K562 (cell line): Measurements from ENCODE around the gene AQR. TPM values are rescaled to one million over a fixed set of nuclear protein-coding genes. Genes with fewer than 3 reads are reported as not detected.

Source experiments
- ATAC-seq: fragments of 200-7000 bp; cut with Tn5 transposase; 3 replicates; pipeline ENCODE4 v1.9.1; 2020; ENCODE audit warnings: moderate library complexity
- BruUV-seq: library from RNA; stranded (reverse); fragments of 400-500 nt; replicated peaks from 2 replicates; lab custom pipeline; 2021; lab: Mats Ljungman, UMichigan
- CTCF ChIA-PET: fragments of 300-600 bp; formaldehyde crosslinking; extraction: SDS; loops from one replicate; lab custom pipeline; 2021; ENCODE audit warnings: low intra/inter-chr PET ratio; lab: Yijun Ruan, JAX
- POLR2A ChIA-PET: fragments of 300-600, 350-650 bp; sonication (Branson Sonifier 250); formaldehyde crosslinking; extraction: SDS; loops from one replicate; lab custom pipeline; 2021; ENCODE audit warnings: antibody characterized with exemption, inconsistent platforms; lab: Yijun Ruan, JAX
- DNase-seq, 4 experiments: peaks; one replicate each; pipeline versions ENCODE4 v3.0.0 to v3.0.0-alpha.2; 2011 to 2018; ENCODE audit warnings: low spot score in 3 of 4, mixed read lengths in 3 of 4; ENCODE audit errors: extremely low read depth in 1 of 4
- FAIRE-seq: peaks from 2 replicates; lab custom pipeline; 2011; peaks lifted over from hg19 to GRCh38; lab: Jason Lieb, UNC
- H2AFZ ChIP-seq: 2 replicates; pipeline ENCODE4 v1.6.0; 2011; ENCODE audit warnings: low read depth, low read length, control low read depth, inconsistent platforms
- H3K27ac ChIP-seq: fragments of 200-600 bp; 3 replicates; pipeline ENCODE4 v1.8.0; 2011; ENCODE audit warnings: low read depth, mild to moderate bottlenecking, control low read depth, inconsistent platforms, low read length, moderate library complexity, mixed read lengths; ENCODE audit errors: extremely low read depth
- H3K27me3 ChIP-seq, 2 experiments: fragments of 300-600 bp in 1 of 2; 2 replicates in 1 of 2; 3 replicates in 1 of 2; pipeline versions ENCODE4 v1.6.0 to v1.8.0; 2011; ENCODE audit warnings: inconsistent platforms in 2 of 2, low read length in 2 of 2, mild to moderate bottlenecking in 1 of 2, mixed read lengths in 1 of 2, moderate library complexity in 1 of 2; ENCODE audit not compliant: control insufficient read depth in 2 of 2, insufficient read depth in 2 of 2
- H3K36me3 ChIP-seq: fragments of 300-600 bp; 3 replicates; pipeline ENCODE4 v1.8.0; 2011; ENCODE audit warnings: mild to moderate bottlenecking, low read length, inconsistent platforms; ENCODE audit not compliant: control insufficient read depth, insufficient read depth
- H3K4me1 ChIP-seq, 2 experiments: fragments of 200-600 bp in 1 of 2; replicated peaks in 1 of 2; 2 replicates in 1 of 2; 3 replicates in 1 of 2; pipeline versions ENCODE4 v1.5.1 to v1.8.0; 2011; ENCODE audit warnings: inconsistent platforms in 2 of 2, low read length in 2 of 2, mild to moderate bottlenecking in 1 of 2, mixed read lengths in 1 of 2, moderate library complexity in 1 of 2; ENCODE audit not compliant: control insufficient read depth in 2 of 2, insufficient read depth in 2 of 2
- H3K4me2 ChIP-seq: 2 replicates; pipeline ENCODE4 v1.6.1; 2011; ENCODE audit warnings: low read length, control low read depth, inconsistent platforms, mixed read lengths; ENCODE audit not compliant: insufficient read depth
- H3K4me3 ChIP-seq: fragments of 200-600 bp; sonication (generic), shearing (Covaris generic); 2 replicates; pipeline ENCODE4 v1.5.1; 2016; ENCODE audit warnings: control low read depth, inconsistent platforms
- H3K79me2 ChIP-seq: fragments of 200-600 bp; 3 replicates; pipeline ENCODE4 v1.8.0; 2011; ENCODE audit warnings: low read length, inconsistent platforms; ENCODE audit not compliant: control insufficient read depth, insufficient read depth
- H3K9ac ChIP-seq, 2 experiments: 2 replicates each; pipeline versions ENCODE4 v1.6.0 to v1.6.1; 2011; ENCODE audit warnings: low read depth in 2 of 2, low read length in 2 of 2, control low read depth in 1 of 2, inconsistent platforms in 1 of 2, mild to moderate bottlenecking in 1 of 2, mixed read lengths in 1 of 2; ENCODE audit not compliant: insufficient read depth in 1 of 2
- H3K9me1 ChIP-seq: one replicate; pipeline ENCODE4 v1.6.0; 2011; ENCODE audit warnings: inconsistent platforms, mild to moderate bottlenecking, low read length, moderate library complexity; ENCODE audit not compliant: control insufficient read depth, insufficient read depth
- H3K9me3 ChIP-seq: replicated peaks from 2 replicates; pipeline ENCODE4 v1.5.1; 2011; ENCODE audit warnings: low read depth, low read length, inconsistent platforms; ENCODE audit not compliant: control insufficient read depth, insufficient read depth
- H4K20me1 ChIP-seq: replicated peaks from 2 replicates; pipeline ENCODE4 v1.6.1; 2011; ENCODE audit warnings: low read length, inconsistent platforms, mixed read lengths; ENCODE audit not compliant: control insufficient read depth, insufficient read depth
- CBX5 ChIP-seq: IDR thresholded peaks from 2 replicates; pipeline ENCODE4 v1.6.1; 2014; ENCODE audit warnings: low read depth, borderline replicate concordance
- IRF2 ChIP-seq: sonication (generic); formaldehyde crosslinking; IDR thresholded peaks from 2 replicates; pipeline ENCODE4 v1.8.1; 2022; ENCODE audit warnings: mild to moderate bottlenecking, missing genetic modification reagents
- NFE2L1 ChIP-seq: fragments of 450-650 bp; IDR thresholded peaks from 2 replicates; pipeline ENCODE4 v1.6.1; 2016; ENCODE audit warnings: missing genetic modification characterization, low read depth, mild to moderate bottlenecking, missing compliant biosample characterization, moderate library complexity, borderline replicate concordance
- PCBP2 ChIP-seq: fragments of 200-400 bp; formaldehyde crosslinking; IDR thresholded peaks from 2 replicates; pipeline ENCODE4 v1.6.1; 2018; ENCODE audit warnings: low read length, low read depth, mild to moderate bottlenecking, moderate library complexity; ENCODE audit not compliant: poor library complexity, severe bottlenecking
- POLR2B ChIP-seq: fragments of 450-650 bp; IDR thresholded peaks from 2 replicates; pipeline ENCODE4 v1.6.1; 2018; ENCODE audit warnings: low read depth; ENCODE audit not compliant: partially characterized antibody
- RBM14 ChIP-seq: fragments of 200-400 bp; formaldehyde crosslinking; IDR thresholded peaks from 2 replicates; pipeline ENCODE4 v1.6.1; 2018; ENCODE audit warnings: low read depth, mild to moderate bottlenecking, low read length, moderate library complexity, borderline replicate concordance; ENCODE audit not compliant: insufficient read depth
- RBM39 ChIP-seq: fragments of 200-400 bp; formaldehyde crosslinking; optimal IDR thresholded peaks from 2 replicates; pipeline ENCODE3; 2018; ENCODE audit warnings: low read depth, low read length
- RNF2 ChIP-seq: sonication (generic); IDR thresholded peaks from 2 replicates; pipeline ENCODE4 v1.6.1; 2016
- SMAD3 ChIP-seq: fragments of 450-650 bp; formaldehyde crosslinking; conservative IDR thresholded peaks from 2 replicates; pipeline ENCODE4 v1.4.0; 2020; ENCODE audit warnings: mild to moderate bottlenecking
- SMARCC2 ChIP-seq: fragments of 450-650 bp; IDR thresholded peaks from 2 replicates; pipeline ENCODE4 v1.6.1; 2017; ENCODE audit warnings: antibody characterized with exemption, moderate library complexity, mild to moderate bottlenecking, low read depth
- SRSF3 ChIP-seq: fragments of 200-400 bp; formaldehyde crosslinking; IDR thresholded peaks from 2 replicates; pipeline ENCODE4 v1.6.1; 2016; ENCODE audit warnings: mild to moderate bottlenecking, low read length, moderate library complexity; ENCODE audit not compliant: insufficient read depth
- TAF7 ChIP-seq: fragments of 450-650 bp; IDR thresholded peaks from 2 replicates; pipeline ENCODE4 v1.6.1; 2016; ENCODE audit warnings: missing genetic modification characterization, missing compliant biosample characterization
- ZNF23 ChIP-seq: fragments of 250-450 bp; sonication (Bioruptor Pico); IDR thresholded peaks from 2 replicates; pipeline ENCODE4 v1.4.0; 2020; ENCODE audit warnings: mild to moderate bottlenecking
- ZNF436 ChIP-seq: fragments of 250-450, 450-650 bp; sonication (Bioruptor Pico); formaldehyde crosslinking; IDR thresholded peaks from 2 replicates; pipeline ENCODE4 v1.7.0; 2020; ENCODE audit warnings: mild to moderate bottlenecking
- WGBS: fragments of 100-300 bp; shearing (Covaris generic); methylation state at CpG from one replicate; pipeline ENCODE4 v1.1.6; 2016; ENCODE audit warnings: low coverage, mixed read lengths; ENCODE audit not compliant: insufficient coverage; ENCODE audit errors: missing lambda C conversion rate; 5-methylcytosine and 5-hydroxymethylcytosine counted together
- in situ Hi-C: fragments of 300-500 bp; cut with MboI; formaldehyde crosslinking; loops from 4 replicates; pipeline ENCODE4 v1.15.0; 2018; ENCODE audit warnings: inconsistent platforms, mixed read lengths
- intact Hi-C: fragments of 100-400 bp; cut with micrococcal nuclease; formaldehyde crosslinking; loops from 2 replicates; pipeline ENCODE4 v1.14.2; 2022
- polyA plus RNA-seq, 8 experiments: library from polyadenylated mRNA; depleted of rRNA in 4 of 8; stranded (reverse) in 5 of 8; unstranded in 3 of 8; fragments of >200 nt; fragmentation: Nextera tagmentation in 2 of 8; fragmentation: Illumina TruSeq in 1 of 8; extraction: Ambion mirVana in 2 of 8; extraction: Trizol in 1 of 8; gene quantifications; 2 replicates each; pipeline versions ENCODE4 v1.2.1 to v1.2.3, GENCODE V29; 2011 to 2014; ENCODE audit warnings: inconsistent platforms in 1 of 8, missing spikeins in 1 of 8
- total RNA-seq, 7 experiments: library from RNA; depleted of rRNA in 6 of 7; stranded (reverse); fragments of >200 nt in 6 of 7; fragmentation: Illumina TruSeq in 2 of 7; extraction: Trizol in 2 of 7; gene quantifications; 2 replicates each; pipeline versions ENCODE4 v1.2.1 to v1.2.3, GENCODE V29; 2011 to 2021; ENCODE audit warnings: low replicate concordance in 1 of 7
- TF ChIP-seq, protein P1 (sequence below), 2 experiments: fragments of 450-650 bp; IDR thresholded peaks; 2 replicates each; pipeline ENCODE4 v1.6.1; 2018; ENCODE audit warnings: mild to moderate bottlenecking in 2 of 2, low read depth in 1 of 2; ENCODE audit not compliant: partially characterized antibody in 2 of 2
- TF ChIP-seq, protein P2 (sequence below): fragments of 450-650 bp; formaldehyde crosslinking; IDR thresholded peaks from 2 replicates; pipeline ENCODE4 v1.4.0; 2022; ENCODE audit warnings: mild to moderate bottlenecking, moderate library complexity
- TF ChIP-seq, protein P3 (sequence below): fragments of 250-450 bp; sonication (Bioruptor Pico); IDR thresholded peaks from 2 replicates; pipeline ENCODE4 v1.8.0; 2022; ENCODE audit warnings: moderate library complexity, mild to moderate bottlenecking, inconsistent platforms

Gene AQR
- total and polyA plus RNA-seq, 9 of the 15 experiments (the other 6 are each of a cell fraction or from before 2014, with no cell fraction given) = 22.0 to 62.9 (median 39.3) TPM

DNA sequence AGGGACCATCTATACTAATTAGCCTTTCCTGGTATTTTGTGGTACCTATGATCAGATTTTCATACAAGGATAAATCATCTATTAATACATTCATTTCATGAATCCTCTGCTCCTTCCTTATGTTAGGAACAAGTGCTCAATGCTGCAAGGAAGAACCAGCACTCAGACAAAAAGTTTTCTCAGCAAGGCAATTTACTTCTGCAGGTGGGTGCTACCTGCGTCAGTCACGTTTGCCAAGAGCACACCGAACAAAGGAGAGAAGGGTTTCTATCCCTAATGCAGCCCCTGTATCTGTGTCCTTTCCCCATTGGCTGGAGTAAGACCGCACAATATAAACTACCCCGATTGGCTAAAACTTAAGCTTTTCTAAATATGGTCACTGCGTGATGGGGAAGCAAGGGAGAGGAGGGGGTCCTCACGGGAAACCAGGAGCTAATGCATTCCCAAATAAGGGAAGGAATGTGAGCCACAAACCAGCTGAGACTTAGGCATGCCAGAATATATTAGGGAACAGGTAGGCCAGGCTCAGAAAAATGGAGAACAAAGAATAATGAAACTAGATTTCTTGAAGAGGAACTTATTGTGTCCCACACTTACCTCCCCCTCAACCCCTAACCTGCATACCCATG lies 76.5 kb downstream of the AQR start (continued):
- TF ChIP-seq, protein P1, sequence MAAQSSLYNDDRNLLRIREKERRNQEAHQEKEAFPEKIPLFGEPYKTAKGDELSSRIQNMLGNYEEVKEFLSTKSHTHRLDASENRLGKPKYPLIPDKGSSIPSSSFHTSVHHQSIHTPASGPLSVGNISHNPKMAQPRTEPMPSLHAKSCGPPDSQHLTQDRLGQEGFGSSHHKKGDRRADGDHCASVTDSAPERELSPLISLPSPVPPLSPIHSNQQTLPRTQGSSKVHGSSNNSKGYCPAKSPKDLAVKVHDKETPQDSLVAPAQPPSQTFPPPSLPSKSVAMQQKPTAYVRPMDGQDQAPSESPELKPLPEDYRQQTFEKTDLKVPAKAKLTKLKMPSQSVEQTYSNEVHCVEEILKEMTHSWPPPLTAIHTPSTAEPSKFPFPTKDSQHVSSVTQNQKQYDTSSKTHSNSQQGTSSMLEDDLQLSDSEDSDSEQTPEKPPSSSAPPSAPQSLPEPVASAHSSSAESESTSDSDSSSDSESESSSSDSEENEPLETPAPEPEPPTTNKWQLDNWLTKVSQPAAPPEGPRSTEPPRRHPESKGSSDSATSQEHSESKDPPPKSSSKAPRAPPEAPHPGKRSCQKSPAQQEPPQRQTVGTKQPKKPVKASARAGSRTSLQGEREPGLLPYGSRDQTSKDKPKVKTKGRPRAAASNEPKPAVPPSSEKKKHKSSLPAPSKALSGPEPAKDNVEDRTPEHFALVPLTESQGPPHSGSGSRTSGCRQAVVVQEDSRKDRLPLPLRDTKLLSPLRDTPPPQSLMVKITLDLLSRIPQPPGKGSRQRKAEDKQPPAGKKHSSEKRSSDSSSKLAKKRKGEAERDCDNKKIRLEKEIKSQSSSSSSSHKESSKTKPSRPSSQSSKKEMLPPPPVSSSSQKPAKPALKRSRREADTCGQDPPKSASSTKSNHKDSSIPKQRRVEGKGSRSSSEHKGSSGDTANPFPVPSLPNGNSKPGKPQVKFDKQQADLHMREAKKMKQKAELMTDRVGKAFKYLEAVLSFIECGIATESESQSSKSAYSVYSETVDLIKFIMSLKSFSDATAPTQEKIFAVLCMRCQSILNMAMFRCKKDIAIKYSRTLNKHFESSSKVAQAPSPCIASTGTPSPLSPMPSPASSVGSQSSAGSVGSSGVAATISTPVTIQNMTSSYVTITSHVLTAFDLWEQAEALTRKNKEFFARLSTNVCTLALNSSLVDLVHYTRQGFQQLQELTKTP (IDR thresholded peaks at IDR 0.05; ENCODE audit: low read depth in 1 of 2, partially characterized antibody in 2 of 2) = no peak
- TF ChIP-seq IRF2 (CRISPR knock-in tag) = no peak

DNA sequence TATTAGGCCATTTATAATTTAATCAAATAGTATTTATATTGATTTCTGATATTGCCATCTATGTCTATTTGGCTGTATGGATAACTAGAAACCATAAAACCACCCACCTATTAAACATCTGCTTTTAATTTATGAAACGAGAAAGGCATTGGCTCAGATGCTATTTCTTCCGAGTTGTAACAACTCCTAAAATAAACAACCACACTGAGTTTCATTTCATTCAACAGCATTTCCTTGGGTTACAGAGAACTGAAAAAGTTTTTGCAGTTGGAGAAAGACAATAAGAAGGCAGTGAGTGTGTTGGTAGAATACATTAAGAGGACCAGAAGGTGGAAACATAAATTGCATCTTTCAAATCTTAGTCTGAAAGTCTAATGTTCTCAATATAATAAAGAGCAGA lies 79.1 kb downstream of the AQR start:
- BruUV-seq = no TSS peak
- WGBS = 89% methylated on average over 2 of the region's 2 CpGs
- no peaks in the 10 kb centered on the region for H3K27me3 ChIP-seq
- ChIA-PET CTCF (no interaction called here), POLR2A (no interaction called here)
- FAIRE-seq = no peak
- in situ Hi-C loops = no loop called here
- no peak overlapping the region for H2AFZ ChIP-seq
- H3K9ac ChIP-seq = no peak overlapping the region
- H3K36me3 ChIP-seq = peaks cover 87% of the 10 kb centered on the region
- no peaks in the 10 kb centered on the region for H4K20me1 ChIP-seq
- H3K9me3 ChIP-seq = peaks cover 13% of the 10 kb centered on the region
- H3K9me1 ChIP-seq = no peaks in the 10 kb centered on the region
- H3K4me2 ChIP-seq = no peak overlapping the region
- no peak overlapping the region for H3K27ac ChIP-seq
- ATAC-seq = no peak
- no peaks in the 10 kb centered on the region for H3K4me1 ChIP-seq
- H3K4me3 ChIP-seq = no peak overlapping the region
- no peak for DNase-seq
- H3K79me2 ChIP-seq = no peaks in the 10 kb centered on the region
- intact Hi-C loops = no loop called here
- TF ChIP-seq, protein P2, sequence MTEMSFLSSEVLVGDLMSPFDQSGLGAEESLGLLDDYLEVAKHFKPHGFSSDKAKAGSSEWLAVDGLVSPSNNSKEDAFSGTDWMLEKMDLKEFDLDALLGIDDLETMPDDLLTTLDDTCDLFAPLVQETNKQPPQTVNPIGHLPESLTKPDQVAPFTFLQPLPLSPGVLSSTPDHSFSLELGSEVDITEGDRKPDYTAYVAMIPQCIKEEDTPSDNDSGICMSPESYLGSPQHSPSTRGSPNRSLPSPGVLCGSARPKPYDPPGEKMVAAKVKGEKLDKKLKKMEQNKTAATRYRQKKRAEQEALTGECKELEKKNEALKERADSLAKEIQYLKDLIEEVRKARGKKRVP = no peak
- TF ChIP-seq ZNF23 (no peak), NFE2L1 (tag) (no peak), SMARCC2 (no peak), RBM39 (no peak), PCBP2 (no peak), RNF2 (no peak), ZNF436 (no peak), SRSF3 (no peak), SMAD3 (CRISPR knock-in tag) (no peak), TAF7 (no peak), POLR2B (no peak), RBM14 (no peak), CBX5 (no peak)
- TF ChIP-seq, protein P3, sequence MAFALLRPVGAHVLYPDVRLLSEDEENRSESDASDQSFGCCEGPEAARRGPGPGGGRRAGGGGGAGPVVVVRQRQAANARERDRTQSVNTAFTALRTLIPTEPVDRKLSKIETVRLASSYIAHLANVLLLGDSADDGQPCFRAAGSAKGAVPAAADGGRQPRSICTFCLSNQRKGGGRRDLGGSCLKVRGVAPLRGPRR (CRISPR knock-in tag) = no peak
